IMR-90 (cell line): ENCODE results near the gene KIF13A. TPM values are rescaled to one million over a fixed set of nuclear protein-coding genes. Genes with fewer than 3 reads are reported as not detected.

Experiments
- ATAC-seq: fragments of 200-7000 bp; cut with Tn5 transposase; 2 replicates; pipeline ENCODE4 v1.9.1; 2020; ENCODE audit warnings: low read depth, mild to moderate bottlenecking, moderate library complexity
- BruUV-seq: library from RNA; stranded (reverse); fragments of 400-500 nt; replicated peaks from 2 replicates; lab custom pipeline; 2021; lab: Mats Ljungman, UMichigan
- CTCF ChIA-PET: fragments of 300-600 bp; formaldehyde crosslinking; extraction: SDS; loops from one replicate; lab custom pipeline; 2021; ENCODE audit warnings: antibody characterized with exemption; lab: Yijun Ruan, JAX
- POLR2A ChIA-PET: fragments of 300-600 bp; sonication (Branson Sonifier 250); formaldehyde crosslinking; loops from one replicate; lab custom pipeline; 2022; ENCODE audit warnings: antibody characterized with exemption; ENCODE audit not compliant: unreplicated experiment; lab: Charles Lee
- DNase-seq: peaks from one replicate; pipeline ENCODE4 v3.0.0; 2013
- H2AFZ ChIP-seq: replicated peaks from 2 replicates; pipeline ENCODE3; 2013; ENCODE audit warnings: low read length, mild to moderate bottlenecking; ENCODE audit not compliant: poor library complexity
- H2AK5ac ChIP-seq: 2 replicates; pipeline ENCODE4 v1.6.1; 2013; ENCODE audit warnings: low read depth, low read length, inconsistent platforms
- H2AK9ac ChIP-seq: replicated peaks from 2 replicates; pipeline ENCODE3; 2013; ENCODE audit warnings: mild to moderate bottlenecking, low read depth, low read length, moderate library complexity; ENCODE audit not compliant: poor library complexity
- H2BK120ac ChIP-seq: 2 replicates; pipeline ENCODE4 v1.6.1; 2013; ENCODE audit warnings: low read depth, low read length, inconsistent platforms
- H2BK15ac ChIP-seq: 3 replicates; pipeline ENCODE4 v1.6.1; 2013; ENCODE audit warnings: low read depth, low read length, inconsistent platforms
- H2BK20ac ChIP-seq: 2 replicates; pipeline ENCODE4 v1.6.1; 2013; ENCODE audit warnings: low read depth, mild to moderate bottlenecking, inconsistent platforms, low read length, moderate library complexity
- H2BK5ac ChIP-seq: 2 replicates; pipeline ENCODE4 v1.6.1; 2013; ENCODE audit warnings: mild to moderate bottlenecking, low read depth, low read length, inconsistent platforms; ENCODE audit not compliant: poor library complexity, severe bottlenecking
- H3K14ac ChIP-seq: replicated peaks from 2 replicates; pipeline ENCODE4 v1.6.1; 2013; ENCODE audit warnings: low read depth, low read length, inconsistent platforms
- H3K18ac ChIP-seq: 2 replicates; pipeline ENCODE4 v1.6.1; 2013; ENCODE audit warnings: low read depth, low read length, control low read depth
- H3K23ac ChIP-seq: 2 replicates; pipeline ENCODE4 v1.6.1; 2013; ENCODE audit warnings: low read depth, low read length, inconsistent platforms
- H3K27ac ChIP-seq: 2 replicates; pipeline ENCODE4 v1.5.1; 2013; ENCODE audit warnings: mild to moderate bottlenecking, control low read depth, low read length; ENCODE audit not compliant: insufficient read depth
- H3K27me3 ChIP-seq: 2 replicates; pipeline ENCODE4 v1.6.1; 2013; ENCODE audit warnings: low read length; ENCODE audit not compliant: control insufficient read depth, insufficient read depth
- H3K36me3 ChIP-seq: 2 replicates; pipeline ENCODE4 v1.6.1; 2013; ENCODE audit warnings: low read length, mixed read lengths; ENCODE audit not compliant: control insufficient read depth, insufficient read depth
- H3K4ac ChIP-seq: 2 replicates; pipeline ENCODE4 v1.6.1; 2013; ENCODE audit warnings: low read depth, low read length, inconsistent platforms
- H3K4me1 ChIP-seq: 2 replicates; pipeline ENCODE4 v1.6.1; 2013; ENCODE audit warnings: low read length, mixed read lengths; ENCODE audit not compliant: control insufficient read depth, insufficient read depth
- H3K4me2 ChIP-seq: 2 replicates; pipeline ENCODE4 v1.6.1; 2013; ENCODE audit warnings: low read depth, mild to moderate bottlenecking, control low read depth, low read length, moderate library complexity
- H3K4me3 ChIP-seq: 2 replicates; pipeline ENCODE4 v1.5.1; 2013; ENCODE audit warnings: low read depth, mild to moderate bottlenecking, control low read depth, low read length, moderate library complexity; ENCODE audit not compliant: insufficient read depth
- H3K56ac ChIP-seq: 2 replicates; pipeline ENCODE4 v1.6.1; 2013; ENCODE audit warnings: low read length, inconsistent platforms; ENCODE audit not compliant: insufficient read depth; ENCODE audit errors: extremely low read depth
- H3K79me1 ChIP-seq, 2 experiments: 2 replicates each; pipeline ENCODE4 v1.6.1; 2013; ENCODE audit warnings: low read length in 2 of 2, inconsistent platforms in 1 of 2, low read depth in 1 of 2
- H3K9ac ChIP-seq: 2 replicates; pipeline ENCODE4 v1.6.1; 2013; ENCODE audit warnings: low read depth, low read length, control low read depth
- H3K9me1 ChIP-seq: 2 replicates; pipeline ENCODE4 v1.6.1; 2013; ENCODE audit warnings: low read length, inconsistent platforms; ENCODE audit not compliant: insufficient read depth
- H3K9me3 ChIP-seq: 2 replicates; pipeline ENCODE4 v1.6.1; 2013; ENCODE audit warnings: low read length; ENCODE audit not compliant: control insufficient read depth, insufficient read depth
- H4K20me1 ChIP-seq: 2 replicates; pipeline ENCODE4 v1.6.1; 2013; ENCODE audit warnings: low read length, inconsistent platforms; ENCODE audit not compliant: insufficient read depth
- H4K5ac ChIP-seq: 2 replicates; pipeline ENCODE4 v1.6.1; 2013; ENCODE audit warnings: mild to moderate bottlenecking, low read depth, low read length, control low read depth
- H4K8ac ChIP-seq, 2 experiments: 2 replicates each; pipeline ENCODE4 v1.6.1; 2013; ENCODE audit warnings: low read depth in 2 of 2, low read length in 2 of 2, control low read depth in 1 of 2, inconsistent platforms in 1 of 2
- H4K91ac ChIP-seq: 2 replicates; pipeline ENCODE4 v1.6.1; 2013; ENCODE audit warnings: low read depth, low read length, inconsistent platforms; ENCODE audit not compliant: insufficient read depth
- BHLHE40 ChIP-seq: fragments of 150-350 bp; IDR thresholded peaks from 2 replicates; pipeline ENCODE4 v1.6.1; 2016; ENCODE audit warnings: mild to moderate bottlenecking, low read depth, low read length
- ELK1 ChIP-seq: fragments of 150-350 bp; IDR thresholded peaks from 2 replicates; pipeline ENCODE4 v1.6.1; 2016; ENCODE audit warnings: low read depth, mild to moderate bottlenecking, low read length, moderate library complexity, borderline replicate concordance
- MAFK ChIP-seq: IDR thresholded peaks from 2 replicates; pipeline ENCODE4 v1.6.1; 2012; ENCODE audit warnings: low read depth, low read length, improper control_type of control experiment
- NFE2L2 ChIP-seq: fragments of 150-350 bp; IDR thresholded peaks from 2 replicates; pipeline ENCODE4 v1.6.1; 2016; ENCODE audit warnings: low read depth, mild to moderate bottlenecking, low read length
- POLR2A ChIP-seq: IDR thresholded peaks from 2 replicates; pipeline ENCODE4 v1.6.1; 2012; ENCODE audit warnings: mild to moderate bottlenecking, low read depth, low read length
- RAD21 ChIP-seq: IDR thresholded peaks from 2 replicates; pipeline ENCODE4 v1.6.1; 2012; ENCODE audit warnings: low read length, improper control_type of control experiment
- SMC3 ChIP-seq: fragments of 150-350 bp; IDR thresholded peaks from 2 replicates; pipeline ENCODE4 v1.6.1; 2016; ENCODE audit warnings: low read depth, mild to moderate bottlenecking, antibody characterized with exemption, low read length, moderate library complexity
- USF2 ChIP-seq: fragments of 150-350 bp; IDR thresholded peaks from 2 replicates; pipeline ENCODE4 v1.6.1; 2017; ENCODE audit warnings: mild to moderate bottlenecking, antibody characterized with exemption, low read length, low read depth
- WGBS, 2 experiments: methylation state at CpG; one replicate each; pipeline versions ENCODE4 v1.1.5 to v1.1.7; 2013; ENCODE audit warnings: missing lambda C conversion rate in 2 of 2; ENCODE audit not compliant: insufficient read length in 1 of 2; ENCODE audit errors: extremely low coverage in 2 of 2; 5-methylcytosine and 5-hydroxymethylcytosine counted together
- dilution Hi-C: fragments of 300-500 bp; cut with HindIII; formaldehyde crosslinking; loops from one replicate; pipeline ENCODE4 v1.14.3; 2018; ENCODE audit warnings: low sequenced_read_pairs; ENCODE audit not compliant: unreplicated experiment
- in situ Hi-C: fragments of 300-500 bp; cut with MboI; formaldehyde crosslinking; loops from 3 replicates; pipeline ENCODE4 v1.14.3; 2019; ENCODE audit warnings: low sequenced_read_pairs, inconsistent platforms, mixed read lengths
- intact Hi-C: fragments of 100-400 bp; cut with micrococcal nuclease; formaldehyde crosslinking; loops from 2 replicates; pipeline ENCODE4 v1.10.0; 2022
- polyA plus RNA-seq, 3 experiments: library from polyadenylated mRNA; depleted of rRNA; stranded (reverse); fragments of >200 nt; gene quantifications; 2 replicates each; pipeline ENCODE4 v1.2.3, GENCODE V29; 2012; ENCODE audit warnings: low replicate concordance in 1 of 3
- total RNA-seq: library from RNA; depleted of rRNA; stranded (reverse); fragments of >200 nt; gene quantifications from 2 replicates; pipeline ENCODE4 v1.2.3, GENCODE V29; 2012

Gene KIF13A
- total and polyA plus RNA-seq, 2 of the 4 experiments (the other 2 are of a cell fraction) = 23.3 to 51.8 TPM

- Histone ChIP-seq H3K56ac (no peak overlapping the region), H3K4ac (no peak overlapping the region), H3K9me3 (peaks cover 15% of the 10 kb centered on the region), H2AFZ (no peak overlapping the region), H3K4me2 (no peak overlapping the region), H3K79me1 (peaks cover 5 to 57% of the 10 kb centered on the region in 2 experiments; a peak in 3 of 4 replicates), H3K9ac (no peak overlapping the region), H4K8ac (no peak overlapping the region), H3K4me1 (peaks cover 4% of the 10 kb centered on the region), H3K9me1 (peaks cover 15% of the 10 kb centered on the region), H4K5ac (no peak overlapping the region), H2BK120ac (no peak overlapping the region), H3K23ac (no peak overlapping the region), H3K18ac (no peak overlapping the region), H2AK5ac (no peak overlapping the region), H4K20me1 (no peaks in the 10 kb centered on the region), H2BK20ac (no peak overlapping the region), H2BK5ac (no peak overlapping the region), H2BK15ac (no peak overlapping the region), H3K27ac (no peak overlapping the region), H3K27me3 (no peaks in the 10 kb centered on the region), H3K36me3 (peaks cover 12% of the 10 kb centered on the region), H4K91ac (no peak overlapping the region), H3K4me3 (no peak overlapping the region), H3K14ac (no peak overlapping the region), H2AK9ac (no peak overlapping the region)
- CTCF ChIA-PET = no interaction called here
- POLR2A ChIA-PET = interaction anchor here (0.5 kb wide), 1 partner anchor 33 kb away, joined by 4 read pairs; no protein-coding TSS in a partner anchor
- no TSS peak for BruUV-seq
- dilution Hi-C loops = no loop called here
- in situ Hi-C loops = no loop called here
- intact Hi-C loops = no loop called here
- no CpG with 5 or more reads among the region's 1 CpG for WGBS, 2 experiments
- TF ChIP-seq NFE2L2 = no peak
- TF ChIP-seq BHLHE40 = no peak
- TF ChIP-seq ELK1 = no peak
- TF ChIP-seq MAFK = no peak
- TF ChIP-seq USF2 = no peak
- TF ChIP-seq RAD21 = no peak
- TF ChIP-seq POLR2A = no peak
- TF ChIP-seq SMC3 = no peak
- no peak for ATAC-seq
- DNase-seq = no peak
Observed at GRCh38 chr6:17890309-17890708, 97.1 kb downstream of the KIF13A start.
